ENCODE results near the gene BRIX1.

BRIX1 gene

GRCh38 chr5:34924462-34924765, 8.9 kb downstream of the BRIX1 start:
- H3K4me3 ChIP-seq (ENCODE audit: low read depth, low read length): no peak overlapping the region
- no peak for DNase-seq (ENCODE audit: low read depth)
- TF ChIP-seq MAX (IDR thresholded peaks at IDR 0.05; ENCODE audit: low read depth, low read length) (no peak), POLR2A (IDR thresholded peaks at IDR 0.05; ENCODE audit: extremely low read depth, insufficient read length) (no peak), MYC (IDR thresholded peaks at IDR 0.05; ENCODE audit: low read depth, low read length) (no peak)

- no peak overlapping the region for H3K4me3 ChIP-seq (ENCODE audit: low read depth, low read length)
- DNase-seq (ENCODE audit: low read depth): no peak
- TF ChIP-seq MAX (IDR thresholded peaks at IDR 0.05; ENCODE audit: low read depth, low read length) (no peak), MYC (IDR thresholded peaks at IDR 0.05; ENCODE audit: low read depth, low read length) (no peak), POLR2A (IDR thresholded peaks at IDR 0.05; ENCODE audit: extremely low read depth, insufficient read length) (no peak), CTCF (IDR thresholded peaks at IDR 0.05; ENCODE audit: low read depth, low read length) (no peak)
Observed at GRCh38 chr5:34926318-34926888, 10.9 kb downstream of the BRIX1 start.

GRCh38 chr5:34927785-34928184, 12.3 kb downstream of the BRIX1 start:
- TF ChIP-seq CTCF (IDR thresholded peaks at IDR 0.05; ENCODE audit: low read depth, low read length) (no peak), MYC (IDR thresholded peaks at IDR 0.05; ENCODE audit: low read depth, low read length) (no peak)
- DNase-seq (ENCODE audit: low read depth): no peak
- H3K4me3 ChIP-seq (ENCODE audit: low read depth, low read length): no peak overlapping the region

- TF ChIP-seq MAX (IDR thresholded peaks at IDR 0.05; ENCODE audit: low read depth, low read length): no peak
- no peak for TF ChIP-seq MYC (IDR thresholded peaks at IDR 0.05; ENCODE audit: low read depth, low read length)
- TF ChIP-seq CTCF (IDR thresholded peaks at IDR 0.05; ENCODE audit: low read depth, low read length): no peak
- TF ChIP-seq POLR2A (IDR thresholded peaks at IDR 0.05; ENCODE audit: extremely low read depth, insufficient read length): no peak
- peak; percentile 51 for DNase-seq (ENCODE audit: low read depth)
- no peak overlapping the region for H3K4me3 ChIP-seq (ENCODE audit: low read depth, low read length)
Observed at GRCh38 chr5:34928267-34928666, 12.8 kb downstream of the BRIX1 start.

DNA sequence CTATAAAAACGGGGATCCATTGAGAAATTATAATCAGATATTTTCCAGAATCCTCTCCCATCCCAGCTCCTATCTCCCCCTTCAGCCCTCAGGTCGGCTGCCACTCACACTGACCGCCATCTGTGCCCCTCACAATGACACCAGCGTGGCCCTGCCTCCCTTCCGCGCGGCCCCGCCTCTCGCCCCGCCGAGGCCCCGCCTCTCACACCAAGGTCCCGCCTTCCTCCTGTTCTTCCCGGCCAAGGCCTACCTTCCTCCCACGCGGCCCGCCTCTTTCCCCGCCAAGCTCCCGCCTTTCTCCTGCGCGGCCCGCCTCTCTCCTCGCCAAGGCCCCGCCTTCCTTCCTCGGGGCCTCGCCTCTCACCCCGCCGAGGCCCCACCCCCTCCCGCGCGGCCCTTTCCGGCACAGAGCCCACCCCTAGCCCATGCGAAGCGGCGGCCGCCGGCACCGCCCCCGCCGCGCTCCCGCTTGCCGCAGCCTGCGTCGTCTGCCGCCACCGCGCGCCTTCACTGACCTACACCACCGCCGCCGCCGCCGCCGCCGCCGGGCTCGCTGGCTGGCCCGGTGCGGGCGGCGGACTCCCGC, 13.7 kb downstream of the BRIX1 start, which contains the start of gene DNAJC21:
Gene DNAJC21, plus strand, starts transcription at position 426 of the 586 bp plus-strand sequence. CDS start 261 bp downstream, outside the sequence.
- TF ChIP-seq MAX (IDR thresholded peaks at IDR 0.05; ENCODE audit: low read depth, low read length): peak; percentile 50; the same call in 1 of the 2 replicates
- no peak for TF ChIP-seq CTCF (IDR thresholded peaks at IDR 0.05; ENCODE audit: low read depth, low read length)
- TF ChIP-seq POLR2A (IDR thresholded peaks at IDR 0.05; ENCODE audit: extremely low read depth, insufficient read length): peak; percentile 55
- TF ChIP-seq MYC (IDR thresholded peaks at IDR 0.05; ENCODE audit: low read depth, low read length): peak; percentile 3; the same call in 1 of the 2 replicates
- H3K4me3 ChIP-seq (ENCODE audit: low read depth, low read length): peak within 1 kb of the TSS; percentile 90
- DNase-seq (ENCODE audit: low read depth): peak; percentile 98

GRCh38 chr5:34929720-34930461, 14.4 kb downstream of the BRIX1 start:
- DNase-seq (ENCODE audit: low read depth): peak; percentile 91
- peak overlapping the region; percentile 90 for H3K4me3 ChIP-seq (ENCODE audit: low read depth, low read length)
- TF ChIP-seq CTCF (IDR thresholded peaks at IDR 0.05; ENCODE audit: low read depth, low read length): no peak
- TF ChIP-seq POLR2A (IDR thresholded peaks at IDR 0.05; ENCODE audit: extremely low read depth, insufficient read length): peak; percentile 59
- 0 out of 2 replicates have a peak, but pooled peaks have one; percentile 1 for TF ChIP-seq MAX (IDR thresholded peaks at IDR 0.05; ENCODE audit: low read depth, low read length)
- TF ChIP-seq MYC (IDR thresholded peaks at IDR 0.05; ENCODE audit: low read depth, low read length): no peak; the same call in 1 of the 2 replicates
